ENCODE measurements around the gene ASXL3.

ASXL3 gene

GRCh38 chr18:33710269-33710668, 132.2 kb downstream of the ASXL3 start:
- Histone ChIP-seq H3K4me3 (no peak overlapping the region), H3K27ac (no peak overlapping the region)
- TF ChIP-seq CTCF (IDR thresholded peaks at IDR 0.05) = no peak
- no peak for DNase-seq (ENCODE audit: low spot score)

- no peak overlapping the region for H3K27ac ChIP-seq
- no peak overlapping the region for H3K4me3 ChIP-seq
- no peak for TF ChIP-seq CTCF (IDR thresholded peaks at IDR 0.05)
- no peak for DNase-seq (ENCODE audit: low spot score)
Measured at GRCh38 chr18:33711514-33711913, 133.5 kb downstream of the ASXL3 start.

DNA sequence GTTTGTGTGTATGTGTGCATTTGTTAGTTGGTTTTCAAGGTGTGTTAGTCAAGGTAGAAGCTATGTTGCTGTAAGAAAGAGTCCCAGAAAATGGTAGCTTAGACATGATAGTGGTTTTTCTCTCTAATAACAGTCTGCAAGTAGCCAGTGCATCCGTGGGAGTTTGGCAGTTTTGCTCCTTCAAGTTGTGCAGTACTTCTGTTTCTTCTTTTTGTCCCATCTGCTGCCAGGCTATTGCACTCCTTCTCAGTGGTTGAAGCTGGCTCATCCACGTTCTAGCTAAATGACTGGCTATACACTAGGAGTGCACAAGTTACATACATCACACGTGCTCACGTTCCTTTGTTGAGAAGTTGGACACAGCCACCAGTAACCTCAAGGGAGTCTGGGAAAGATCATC, 134.7 kb downstream of the ASXL3 start:
- Histone ChIP-seq H3K27ac (no peak overlapping the region), H3K4me3 (no peak overlapping the region)
- TF ChIP-seq CTCF (IDR thresholded peaks at IDR 0.05) = no peak
- no peak for DNase-seq (ENCODE audit: low spot score)

DNA sequence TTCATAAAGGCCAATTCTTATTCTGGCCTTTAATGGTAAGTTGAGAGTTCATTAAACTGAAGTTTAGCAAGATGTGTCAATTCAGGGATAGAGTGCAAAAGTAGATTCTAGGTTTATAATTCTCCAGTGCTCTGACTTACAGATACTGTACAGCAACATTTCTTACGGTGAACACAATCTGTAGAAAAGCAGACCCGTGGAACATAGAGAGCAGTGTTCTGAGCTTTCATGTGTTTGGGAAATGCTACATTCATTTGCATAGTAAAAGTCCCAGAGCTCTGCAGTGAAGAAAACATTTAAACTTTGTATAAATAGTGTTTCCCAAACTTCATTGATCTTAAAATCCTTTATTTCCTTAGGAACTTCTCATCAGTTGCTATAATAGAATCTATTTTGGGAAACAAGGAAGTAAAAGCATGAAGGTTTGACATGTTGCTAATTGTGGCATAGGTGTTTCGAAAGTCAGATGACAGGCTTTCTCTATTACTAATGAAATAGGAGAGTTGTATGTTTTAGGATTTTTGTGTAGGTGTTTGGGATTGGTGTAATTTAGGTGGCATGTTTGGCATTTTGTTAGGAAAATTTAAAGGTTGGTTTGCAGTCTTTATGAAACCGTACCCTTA, 138.2 kb downstream of the ASXL3 start:
- no peak for DNase-seq (ENCODE audit: low spot score)
- Histone ChIP-seq H3K4me3 (no peak overlapping the region), H3K27ac (no peak overlapping the region)
- no peak for TF ChIP-seq CTCF (IDR thresholded peaks at IDR 0.05)

- DNase-seq (ENCODE audit: low spot score) = no peak
- Histone ChIP-seq H3K27ac (no peak overlapping the region), H3K4me3 (no peak overlapping the region)
- no peak for TF ChIP-seq CTCF (IDR thresholded peaks at IDR 0.05)
Measured at GRCh38 chr18:33717339-33717738, 139.3 kb downstream of the ASXL3 start.

- Histone ChIP-seq H3K27ac (no peak overlapping the region), H3K4me3 (no peak overlapping the region)
- TF ChIP-seq CTCF (IDR thresholded peaks at IDR 0.05) = no peak
- no peak for DNase-seq (ENCODE audit: low spot score)
Measured at GRCh38 chr18:33720133-33720532, 142.1 kb downstream of the ASXL3 start.

GRCh38 chr18:33729556-33729955, 151.5 kb downstream of the ASXL3 start:
- H3K27ac ChIP-seq = no peak overlapping the region
- no peak for DNase-seq (ENCODE audit: low spot score)
- TF ChIP-seq CTCF (IDR thresholded peaks at IDR 0.05) = no peak
- H3K4me3 ChIP-seq = no peak overlapping the region
